Ureter (tissue), 1 donor: Measurements from ENCODE around the gene SMAD3. TPM values are rescaled to one million over a fixed set of nuclear protein-coding genes. Genes with fewer than 3 reads are reported as not detected.

Source experiments
- DNase-seq: peaks from one replicate; pipeline ENCODE4 v3.0.0-alpha.2; 2020; ENCODE audit warnings: low spot score
- total RNA-seq: library from RNA; stranded (reverse); gene quantifications from one replicate; pipeline ENCODE4 v1.2.4, GENCODE V29; 2023
- donor health status: DM: yes; HTN: yes; CAD: no.

Gene SMAD3
- total RNA-seq, 1 donor from 2014 or later = 124 TPM

- DNase-seq = no peak
These were observed 96.5 kb downstream of the SMAD3 start for GRCh38 chr15:67161881-67162280.

DNA sequence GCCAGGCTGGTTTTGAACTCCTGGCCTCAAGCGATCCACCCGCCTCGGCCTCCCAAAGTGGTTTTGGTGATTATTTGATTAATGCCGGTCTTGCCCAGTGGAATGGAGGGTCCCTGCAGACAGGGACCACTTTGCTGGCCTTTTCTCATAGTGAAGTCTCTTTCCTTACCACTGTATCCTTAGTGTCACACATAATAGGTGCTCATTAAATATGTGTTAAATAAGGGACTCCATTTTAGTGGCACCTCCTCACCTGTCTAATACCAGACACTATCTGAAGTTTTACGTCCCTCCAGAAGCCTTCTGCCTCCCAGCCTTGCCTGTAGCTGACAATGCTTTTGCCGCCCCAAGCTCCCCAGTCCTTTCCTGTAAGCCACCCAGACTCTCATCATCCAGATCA, 97.8 kb downstream of the SMAD3 start:
- DNase-seq = no peak

DNA sequence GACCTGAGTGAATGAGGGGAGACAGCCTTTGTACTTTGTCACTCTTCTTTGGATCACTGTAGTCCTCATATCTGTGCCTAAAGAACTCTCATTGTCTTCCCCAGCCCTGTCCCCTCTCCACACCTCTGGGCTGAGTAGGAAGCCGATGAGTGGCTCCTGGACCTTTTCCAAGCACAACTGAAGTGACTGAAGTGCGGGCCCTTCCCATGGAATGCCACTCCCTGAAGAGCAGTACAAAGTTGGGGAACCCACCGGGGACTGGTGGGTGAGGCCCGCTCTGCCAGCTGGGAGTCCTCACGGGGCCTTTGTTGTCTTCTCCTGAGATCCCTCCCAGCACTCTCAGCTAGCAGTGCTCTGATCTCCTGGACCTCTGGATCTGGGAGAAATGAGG, 99.0 kb downstream of the SMAD3 start:
- DNase-seq = no peak

DNA sequence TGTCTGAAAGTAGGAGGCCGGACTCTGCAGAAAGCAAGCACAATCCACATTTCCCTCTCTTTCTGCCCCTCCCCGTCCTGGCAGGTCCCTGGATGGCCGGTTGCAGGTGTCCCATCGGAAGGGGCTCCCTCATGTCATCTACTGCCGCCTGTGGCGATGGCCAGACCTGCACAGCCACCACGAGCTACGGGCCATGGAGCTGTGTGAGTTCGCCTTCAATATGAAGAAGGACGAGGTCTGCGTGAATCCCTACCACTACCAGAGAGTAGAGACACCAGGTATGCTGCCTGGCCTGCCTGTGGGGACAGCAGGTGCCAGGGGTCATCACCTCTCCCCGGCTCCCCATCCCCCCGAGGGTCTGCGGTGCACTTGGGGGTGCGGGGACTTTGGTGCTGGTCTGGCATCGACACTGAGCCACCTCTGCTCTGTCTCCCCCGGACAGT, 99.4 kb downstream of the SMAD3 start:
- no peak for DNase-seq

GRCh38 chr15:67165254-67166253, 100.2 kb downstream of the SMAD3 start:
- DNase-seq = no peak

DNA sequence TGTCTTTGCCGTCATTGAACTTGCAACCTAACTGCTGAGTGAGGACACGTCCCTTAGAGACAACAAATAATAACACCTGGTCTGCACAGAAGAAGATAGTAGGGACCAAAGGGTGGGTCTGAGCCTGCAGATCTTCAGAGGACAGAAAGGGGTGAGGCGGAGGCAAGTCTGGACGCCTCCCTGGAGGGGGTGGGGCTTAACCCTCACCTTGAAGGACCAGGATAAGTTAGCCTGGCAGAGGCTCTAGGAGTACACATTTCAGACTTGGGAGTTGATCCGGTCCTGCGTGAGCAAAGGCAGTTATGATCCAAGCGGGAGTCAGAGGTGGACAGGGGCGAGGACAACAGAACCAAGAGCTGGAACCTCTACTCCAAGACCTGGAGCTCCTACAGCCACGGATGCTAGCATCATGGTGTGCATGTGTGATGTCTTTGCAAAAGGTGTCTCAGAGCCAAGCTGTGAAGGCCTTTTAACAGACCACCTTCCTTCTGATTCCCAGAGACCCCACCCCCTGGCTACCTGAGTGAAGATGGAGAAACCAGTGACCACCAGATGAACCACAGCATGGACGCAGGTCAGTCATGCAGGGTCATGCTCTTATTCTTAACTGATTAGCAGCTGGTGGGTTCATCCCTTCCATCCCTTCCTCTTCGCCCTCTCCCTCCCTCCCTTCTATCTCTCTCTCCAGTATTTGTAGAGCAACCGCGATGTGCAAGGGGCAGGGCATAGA, 101.0 kb downstream of the SMAD3 start:
- DNase-seq = no peak

DNA sequence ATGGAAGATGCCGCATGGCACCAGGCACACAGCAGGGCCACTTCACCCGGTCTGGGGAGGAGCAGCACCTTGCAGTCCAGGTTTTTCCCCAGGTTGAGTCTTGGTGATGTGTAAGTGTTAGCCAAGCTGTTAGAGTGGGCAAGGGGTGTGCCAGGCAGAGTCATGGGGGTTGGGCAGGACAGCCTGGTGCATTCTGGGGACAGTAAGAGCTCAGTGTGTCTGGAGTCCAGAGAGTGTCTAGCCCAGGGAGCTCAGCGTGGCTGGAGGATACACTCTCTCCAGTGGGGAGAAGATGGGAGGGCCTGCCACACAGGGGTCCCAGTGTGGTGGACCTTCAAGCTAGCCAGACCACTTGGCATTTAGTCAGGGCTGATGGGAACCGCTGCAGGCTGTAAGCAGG, 101.7 kb downstream of the SMAD3 start:
- no peak for DNase-seq

GRCh38 chr15:67168694-67169093, 103.3 kb downstream of the SMAD3 start:
- DNase-seq = no peak

DNA sequence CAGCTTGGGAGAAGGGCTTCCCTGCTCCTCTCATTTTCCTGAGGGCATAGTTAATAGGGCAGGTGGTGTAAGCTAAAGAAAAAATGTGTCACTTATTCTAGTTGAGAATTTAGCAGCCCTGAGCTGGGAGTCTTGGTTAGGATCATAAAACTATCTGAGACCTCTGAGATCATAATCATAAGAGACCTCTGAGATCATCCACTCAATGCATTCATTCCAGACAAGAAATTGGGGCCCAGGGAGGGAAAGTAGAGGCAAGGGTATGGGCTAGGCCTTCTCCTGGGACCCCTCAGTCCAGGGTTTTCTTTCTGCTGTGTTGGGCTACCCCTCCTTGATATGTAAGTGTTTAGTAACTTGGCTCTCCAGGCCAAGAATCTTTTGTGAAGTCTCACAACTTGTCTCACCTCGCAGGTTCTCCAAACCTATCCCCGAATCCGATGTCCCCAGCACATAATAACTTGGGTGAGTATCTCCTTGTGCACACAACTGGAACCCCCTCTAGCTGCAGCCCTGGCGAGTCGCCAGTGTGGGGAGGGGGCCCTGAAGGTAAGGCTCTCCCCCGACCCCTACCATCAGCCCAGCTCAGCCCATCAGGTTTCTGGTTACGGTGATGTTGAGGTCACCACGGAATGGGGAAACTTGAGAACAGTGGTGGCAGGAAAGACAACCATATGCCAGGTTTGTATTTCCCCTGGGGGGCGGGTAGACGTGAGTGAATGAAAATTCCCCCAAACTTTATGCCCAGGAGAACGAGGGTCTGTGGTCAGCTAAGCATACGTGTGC, 104.9 kb downstream of the SMAD3 start:
- no peak for DNase-seq

DNA sequence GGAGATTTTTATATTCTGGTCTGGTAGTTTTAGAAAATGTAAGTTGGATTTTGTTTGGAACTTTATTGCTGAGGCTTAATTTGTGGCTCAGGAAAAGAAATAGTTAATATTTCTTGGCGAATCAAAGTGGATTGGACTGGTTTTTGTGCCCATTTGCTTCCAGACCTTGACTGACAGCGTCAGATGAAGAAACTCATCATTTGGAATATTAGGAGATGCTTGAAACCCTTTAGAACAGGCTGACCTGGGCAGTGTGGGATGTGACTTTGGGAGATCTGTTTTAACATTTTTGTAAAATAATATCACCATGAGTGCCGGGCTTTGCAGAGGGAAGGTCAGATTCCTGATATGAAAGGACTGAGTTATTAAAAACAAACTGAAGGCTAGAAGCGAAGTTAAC, 106.1 kb downstream of the SMAD3 start:
- DNase-seq = no peak

GRCh38 chr15:67172172-67172571, 106.8 kb downstream of the SMAD3 start:
- DNase-seq = no peak

GRCh38 chr15:67173005-67173404, 107.6 kb downstream of the SMAD3 start:
- no peak for DNase-seq

GRCh38 chr15:67173786-67174185, 108.4 kb downstream of the SMAD3 start:
- DNase-seq = no peak

DNA sequence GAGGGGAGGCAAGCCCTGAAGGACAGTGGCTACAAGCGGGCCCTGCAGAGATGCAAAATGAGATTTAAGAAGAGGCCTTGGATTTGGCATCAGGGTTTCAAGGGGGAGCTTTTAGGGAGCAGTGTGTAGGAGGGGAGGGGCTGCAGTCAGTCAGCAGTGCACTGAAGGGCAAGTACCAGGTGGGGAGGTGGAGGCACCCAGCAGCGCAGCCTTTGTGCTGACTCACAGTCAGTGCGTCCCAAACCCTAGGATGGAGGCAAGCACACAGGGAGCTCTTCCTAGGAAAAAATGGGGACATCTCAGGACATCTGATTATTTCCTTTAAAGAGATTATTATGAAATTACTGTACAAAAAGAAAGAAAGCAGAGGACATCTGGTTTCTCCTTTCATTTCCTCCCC, 109.0 kb downstream of the SMAD3 start:
- DNase-seq = no peak

GRCh38 chr15:67174864-67175573, 109.6 kb downstream of the SMAD3 start:
- DNase-seq = no peak

GRCh38 chr15:67175643-67176071, 110.3 kb downstream of the SMAD3 start:
- DNase-seq = no peak

GRCh38 chr15:67176195-67176971, 111.0 kb downstream of the SMAD3 start:
- DNase-seq = no peak

GRCh38 chr15:67177752-67178151, 112.3 kb downstream of the SMAD3 start:
- no peak for DNase-seq

DNA sequence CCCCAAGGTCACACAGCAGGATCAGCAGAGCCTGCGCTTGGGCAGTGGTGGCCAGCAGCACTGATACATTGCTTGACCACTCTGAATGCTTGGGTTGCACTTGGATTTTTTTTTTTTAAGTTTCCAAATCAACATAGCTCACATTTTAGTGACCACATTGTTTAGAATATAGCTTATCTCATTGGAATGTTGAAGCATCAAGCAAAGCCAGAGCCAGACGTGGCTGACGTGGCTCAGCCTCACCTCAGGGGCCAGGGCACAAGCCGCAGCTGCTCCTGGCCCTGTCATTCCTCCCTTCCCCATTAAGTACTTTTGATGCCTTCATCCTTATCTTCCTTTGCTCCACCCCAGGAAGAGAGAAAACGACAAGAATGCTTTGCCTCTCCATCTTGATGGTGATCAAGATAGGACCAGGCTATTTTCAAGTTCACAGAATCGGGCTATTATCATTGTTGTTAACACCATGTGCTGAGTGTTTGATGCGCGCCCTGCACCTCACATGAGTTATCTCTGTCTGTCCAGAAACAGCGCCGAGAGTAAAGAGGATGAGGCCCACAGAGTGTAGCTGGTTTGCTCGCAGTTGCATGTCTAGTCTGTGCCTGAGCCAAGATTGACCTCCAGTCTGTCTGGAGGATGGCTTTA, 113.3 kb downstream of the SMAD3 start:
- DNase-seq = no peak

- no peak for DNase-seq
These were observed 114.1 kb downstream of the SMAD3 start for GRCh38 chr15:67179411-67179995.
